CD4-positive, alpha-beta memory T cell (primary cell): Measurements from ENCODE around the gene CD40. TPM values are rescaled to one million over a fixed set of nuclear protein-coding genes. Genes with fewer than 3 reads are reported as not detected.

Experiments used
- CTCF ChIA-PET: fragments of 350-600 bp; sonication (Branson Sonifier 250); formaldehyde crosslinking; loops from one replicate; lab custom pipeline; 2021; ENCODE audit warnings: inconsistent platforms; ENCODE audit not compliant: partially characterized antibody; lab: Charles Lee
- POLR2A ChIA-PET: fragments of 350-600 bp; sonication (Branson Sonifier 250); formaldehyde crosslinking; loops from one replicate; lab custom pipeline; 2021; ENCODE audit not compliant: partially characterized antibody; lab: Charles Lee
- DNase-seq, 5 donors: peaks; one replicate each; pipeline versions ENCODE4 v3.0.0 to v3.0.0-alpha.2; 2020 to 2022; ENCODE audit warnings: mixed read lengths in 1 of 5
- H3K27ac ChIP-seq: one replicate; pipeline ENCODE4 v1.7.0; 2013; ENCODE audit warnings: low read depth, low read length
- H3K27me3 ChIP-seq: 2 replicates; pipeline ENCODE4 v1.7.0; 2013; ENCODE audit warnings: mild to moderate bottlenecking, low read length, moderate library complexity; ENCODE audit not compliant: insufficient read depth
- H3K36me3 ChIP-seq: 2 replicates; pipeline ENCODE4 v1.7.0; 2013; ENCODE audit warnings: mild to moderate bottlenecking, low read length, moderate library complexity; ENCODE audit not compliant: insufficient read depth
- H3K4me1 ChIP-seq: 2 replicates; pipeline ENCODE4 v1.7.0; 2013; ENCODE audit warnings: mild to moderate bottlenecking, low read length, moderate library complexity; ENCODE audit not compliant: insufficient read depth
- H3K4me3 ChIP-seq, 2 donors: one replicate each; pipeline ENCODE4 v1.7.0; 2013; ENCODE audit warnings: low read length in 2 of 2, mild to moderate bottlenecking in 1 of 2
- H3K9me3 ChIP-seq, 2 donors: one replicate each; pipeline ENCODE4 v1.7.0; 2013; ENCODE audit warnings: low read length in 2 of 2, control low read depth in 1 of 2; ENCODE audit not compliant: control insufficient read depth in 1 of 2
- H3K27ac Mint-ChIP-seq, 7 donors: one replicate each; pipeline ENCODE4 v1.8.0; 2020 to 2021; ENCODE audit warnings: mixed read lengths in 7 of 7, mild to moderate bottlenecking in 6 of 7, inconsistent platforms in 3 of 7, moderate library complexity in 3 of 7
- H3K27me3 Mint-ChIP-seq, 2 donors: one replicate each; pipeline ENCODE4 v1.8.0; 2020 to 2021; ENCODE audit warnings: mixed read lengths in 2 of 2
- H3K36me3 Mint-ChIP-seq, 2 donors: one replicate each; pipeline ENCODE4 v1.8.0; 2020 to 2021; ENCODE audit warnings: mixed read lengths in 2 of 2, inconsistent platforms in 1 of 2, mild to moderate bottlenecking in 1 of 2
- H3K4me1 Mint-ChIP-seq, 4 donors: one replicate each; pipeline ENCODE4 v1.8.0; 2020 to 2021; ENCODE audit warnings: mixed read lengths in 4 of 4, mild to moderate bottlenecking in 1 of 4
- H3K4me3 Mint-ChIP-seq, 8 donors: one replicate each; pipeline ENCODE4 v1.8.0; 2020 to 2021; ENCODE audit warnings: mixed read lengths in 8 of 8, mild to moderate bottlenecking in 7 of 8, moderate library complexity in 6 of 8, inconsistent platforms in 3 of 8
- H3K9me3 Mint-ChIP-seq, 8 donors: one replicate each; pipeline ENCODE4 v1.8.0; 2020 to 2021; ENCODE audit warnings: mixed read lengths in 8 of 8, mild to moderate bottlenecking in 5 of 8, inconsistent platforms in 3 of 8, moderate library complexity in 1 of 8
- intact Hi-C: fragments of 100-400 bp; cut with micrococcal nuclease; formaldehyde crosslinking; loops from one replicate; pipeline ENCODE4 v1.15.1; 2023
- polyA plus RNA-seq, 2 donors: library from polyadenylated mRNA; unstranded; fragments of 300-500 nt; fragmentation: Illumina TruSeq; gene quantifications; one replicate each; pipeline ENCODE4 v1.2.3, GENCODE V29; 2021
- total RNA-seq, 2 experiments: library from RNA; stranded (reverse); gene quantifications; one replicate each; pipeline ENCODE4 v1.2.3, GENCODE V29; 2021

The CD40 gene
- total and polyA plus RNA-seq, 4 experiments from 2014 or later = 2.5 to 3.7 (median 3.0) TPM

- Histone ChIP-seq H3K27ac (no peak overlapping the region), H3K27me3 (no peaks in the 10 kb centered on the region), H3K36me3 (no peaks in the 10 kb centered on the region), H3K4me3 (no peak overlapping the region), H3K9me3 (no peaks in the 10 kb centered on the region), H3K4me1 (peaks cover 18% of the 10 kb centered on the region)
- CTCF ChIA-PET = no interaction called here
- Mint-ChIP-seq H3K9me3 (no peaks in the 10 kb centered on the region), H3K27me3 (peaks cover 0 to 1% of the 10 kb centered on the region in 2 donors), H3K36me3 (peaks cover 0 to 2% of the 10 kb centered on the region in 2 donors), H3K4me1 (peaks cover 3 to 21% (median 16%) of the 10 kb centered on the region in 4 donors), H3K27ac (no peak overlapping the region), H3K4me3 (no peak overlapping the region)
- POLR2A ChIA-PET = no interaction called here
- intact Hi-C loops = no loop called here
- no peak for DNase-seq
These were observed 4.0 kb downstream of the CD40 start for GRCh38 chr20:46122071-46122470.

DNA sequence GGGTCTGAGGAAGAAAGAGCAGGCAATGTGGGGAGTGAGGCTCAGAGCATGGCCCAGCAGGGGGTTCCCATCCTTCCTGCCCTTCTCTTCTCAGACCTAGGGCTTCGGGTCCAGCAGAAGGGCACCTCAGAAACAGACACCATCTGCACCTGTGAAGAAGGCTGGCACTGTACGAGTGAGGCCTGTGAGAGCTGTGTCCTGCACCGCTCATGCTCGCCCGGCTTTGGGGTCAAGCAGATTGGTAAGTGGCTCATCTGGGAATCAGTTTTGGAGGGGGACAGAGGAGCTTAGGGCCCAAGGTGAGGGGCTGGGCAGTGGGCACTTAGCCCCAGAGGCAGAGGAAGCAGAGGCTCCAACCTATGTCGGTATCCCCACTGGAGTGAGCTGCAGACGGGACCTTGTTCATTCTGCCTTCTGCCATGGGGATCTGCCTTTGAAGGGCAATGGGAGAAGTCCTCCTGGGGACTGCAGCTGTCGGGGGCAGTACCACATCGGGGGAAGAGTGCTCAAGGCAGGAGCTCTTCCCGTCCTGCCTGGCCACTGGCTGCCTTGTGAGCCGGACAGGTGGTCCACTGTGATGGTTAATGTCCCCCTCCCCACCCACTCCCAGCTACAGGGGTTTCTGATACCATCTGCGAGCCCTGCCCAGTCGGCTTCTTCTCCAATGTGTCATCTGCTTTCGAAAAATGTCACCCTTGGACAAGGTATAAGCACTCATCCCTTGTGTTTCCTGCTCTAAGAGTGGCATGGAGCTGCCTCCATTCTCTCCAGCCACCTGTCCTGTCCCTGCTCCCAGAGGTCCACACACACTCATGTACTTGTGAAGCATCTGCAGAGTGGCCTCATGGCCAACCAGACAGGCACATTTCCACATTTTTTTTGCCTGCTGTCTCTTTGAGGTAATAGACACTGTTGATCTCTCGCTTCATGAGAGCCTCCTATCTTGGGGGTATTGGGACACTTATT lies 4.7 kb downstream of the CD40 start:
- H3K27me3 ChIP-seq = no peaks in the 10 kb centered on the region
- no peak overlapping the region for H3K4me3 ChIP-seq
- Mint-ChIP-seq H3K4me1 (peaks cover 1 to 17% (median 11%) of the 10 kb centered on the region in 4 donors), H3K27ac (peak overlapping the region in 1 of 7 donors; percentile 41), H3K27me3 (peaks cover 1 to 4% of the 10 kb centered on the region in 2 donors), H3K9me3 (no peaks in the 10 kb centered on the region), H3K36me3 (peaks cover 0 to 2% of the 10 kb centered on the region in 2 donors), H3K4me3 (no peak overlapping the region)
- H3K4me1 ChIP-seq = peaks cover 13% of the 10 kb centered on the region
- intact Hi-C loops = no loop called here
- no peaks in the 10 kb centered on the region for H3K36me3 ChIP-seq
- CTCF ChIA-PET = interaction anchor here (1.2 kb wide), 1 partner anchor 9 kb away, joined by 3 read pairs; no protein-coding TSS in a partner anchor
- POLR2A ChIA-PET = no interaction called here
- DNase-seq = no peak
- no peak overlapping the region for H3K27ac ChIP-seq
- H3K9me3 ChIP-seq = no peaks in the 10 kb centered on the region

DNA sequence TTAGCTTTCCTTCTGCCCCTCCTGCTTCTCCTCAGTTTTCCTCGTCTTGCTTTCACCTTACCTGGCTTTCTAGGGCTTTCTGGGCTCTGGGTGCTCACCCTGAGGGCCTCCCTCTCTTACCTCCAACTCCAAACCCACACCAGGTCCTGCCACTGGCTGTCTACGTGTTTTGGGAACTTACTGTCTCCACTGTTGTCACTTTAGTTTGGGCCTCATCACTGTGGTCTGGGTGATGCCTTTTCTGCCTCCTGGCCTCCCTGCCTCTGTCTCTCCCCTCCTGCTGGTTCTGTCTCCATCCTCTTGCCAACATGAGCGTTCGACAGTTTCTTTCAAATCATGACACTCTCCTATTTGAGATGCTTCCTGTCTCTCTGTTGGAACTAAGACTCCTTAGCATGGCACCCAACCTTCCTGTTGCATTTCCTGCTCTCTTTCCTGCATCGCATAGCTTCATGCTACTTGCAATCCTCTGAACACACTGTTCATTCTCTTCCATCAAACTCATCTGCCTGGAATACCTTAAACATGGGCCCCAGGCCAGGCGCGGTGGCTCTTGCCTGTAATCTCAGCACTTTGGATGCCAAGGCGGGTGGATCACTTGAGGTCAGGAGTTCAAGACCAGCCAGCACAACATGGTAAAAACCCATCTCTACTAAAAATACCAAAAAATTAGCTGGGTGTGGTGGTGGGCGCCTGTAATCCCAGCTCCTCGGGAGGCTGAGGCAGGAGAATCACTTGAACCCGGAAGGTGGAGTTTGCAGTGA lies 5.5 kb downstream of the CD40 start:
- Mint-ChIP-seq H3K4me1 (peaks cover 0 to 11% (median 5%) of the 10 kb centered on the region in 4 donors), H3K27me3 (peaks cover 1 to 7% of the 10 kb centered on the region in 2 donors), H3K4me3 (no peak overlapping the region), H3K36me3 (no peaks in the 10 kb centered on the region), H3K9me3 (no peaks in the 10 kb centered on the region), H3K27ac (no peak overlapping the region)
- peaks cover 7% of the 10 kb centered on the region for H3K4me1 ChIP-seq
- no peaks in the 10 kb centered on the region for H3K27me3 ChIP-seq
- H3K4me3 ChIP-seq = no peak overlapping the region
- no peaks in the 10 kb centered on the region for H3K36me3 ChIP-seq
- CTCF ChIA-PET = interaction anchor here (1.2 kb wide), 1 partner anchor 9 kb away, joined by 3 read pairs; no protein-coding TSS in a partner anchor
- no peaks in the 10 kb centered on the region for H3K9me3 ChIP-seq
- no peak for DNase-seq
- H3K27ac ChIP-seq = no peak overlapping the region
- intact Hi-C loops = no loop called here
- POLR2A ChIA-PET = no interaction called here

GRCh38 chr20:46126440-46127056 lies 8.4 kb downstream of the CD40 start:
- Histone ChIP-seq H3K9me3 (no peaks in the 10 kb centered on the region), H3K27me3 (no peaks in the 10 kb centered on the region), H3K36me3 (no peaks in the 10 kb centered on the region), H3K4me3 (no peak overlapping the region), H3K27ac (no peak overlapping the region), H3K4me1 (no peaks in the 10 kb centered on the region)
- peaks cover 8 to 18% of the 10 kb centered on the region in 2 donors for H3K27me3 Mint-ChIP-seq
- no peak overlapping the region for H3K27ac Mint-ChIP-seq
- ChIA-PET CTCF (no interaction called here), POLR2A (interaction anchor here (0.6 kb wide), 1 partner anchor 308 kb away, joined by 3 read pairs; no protein-coding TSS in a partner anchor)
- peaks cover 0 to 4% (median 0%) of the 10 kb centered on the region in 4 donors for H3K4me1 Mint-ChIP-seq
- intact Hi-C loops = no loop called here
- H3K4me3 Mint-ChIP-seq = no peak overlapping the region
- H3K9me3 Mint-ChIP-seq = no peaks in the 10 kb centered on the region
- DNase-seq = no peak
- H3K36me3 Mint-ChIP-seq = no peaks in the 10 kb centered on the region

DNA sequence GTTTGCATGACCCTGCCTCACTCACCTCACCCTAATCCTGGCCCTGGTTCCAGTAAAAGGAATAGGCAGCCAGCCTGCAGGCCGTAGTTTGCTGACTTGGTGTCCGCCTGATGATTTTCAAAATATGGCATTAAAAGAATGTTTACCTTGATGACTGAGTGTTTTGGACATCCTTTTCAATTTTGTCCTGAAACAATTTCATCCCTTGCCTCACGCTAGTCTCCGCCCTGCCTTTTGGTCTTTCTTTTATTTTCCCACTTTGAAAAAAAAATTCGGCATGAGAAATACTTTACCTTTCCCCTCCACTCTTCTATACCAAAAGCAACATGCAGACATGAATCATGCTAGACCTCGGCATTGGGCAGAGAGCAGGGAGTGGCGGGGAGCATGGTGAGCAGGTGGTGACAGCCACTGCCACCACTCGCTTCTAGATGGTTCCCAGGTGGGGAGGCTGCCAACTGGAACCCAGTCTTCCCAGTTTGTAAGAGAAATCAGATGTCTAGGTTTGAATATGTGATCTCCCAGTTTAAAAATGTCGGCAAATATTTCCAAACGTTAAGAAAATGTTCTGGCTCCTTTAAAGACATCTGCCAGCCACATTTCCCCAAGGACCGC lies 9.4 kb downstream of the CD40 start:
- Histone ChIP-seq H3K36me3 (no peaks in the 10 kb centered on the region), H3K27me3 (no peaks in the 10 kb centered on the region), H3K27ac (no peak overlapping the region), H3K4me1 (no peaks in the 10 kb centered on the region), H3K9me3 (no peaks in the 10 kb centered on the region), H3K4me3 (no peak overlapping the region)
- Mint-ChIP-seq H3K27me3 (peaks cover 14 to 21% of the 10 kb centered on the region in 2 donors), H3K36me3 (no peaks in the 10 kb centered on the region), H3K4me1 (peaks cover 0 to 5% (median 2%) of the 10 kb centered on the region in 4 donors), H3K9me3 (no peaks in the 10 kb centered on the region), H3K4me3 (no peak overlapping the region), H3K27ac (no peak overlapping the region)
- POLR2A ChIA-PET = no interaction called here
- no peak for DNase-seq
- CTCF ChIA-PET = interaction anchor here (1.1 to 1.2 kb wide), 2 partner anchors 103 to 113 kb away, joined by 3 read pairs; no protein-coding TSS in a partner anchor
- intact Hi-C loops = no loop called here

DNA sequence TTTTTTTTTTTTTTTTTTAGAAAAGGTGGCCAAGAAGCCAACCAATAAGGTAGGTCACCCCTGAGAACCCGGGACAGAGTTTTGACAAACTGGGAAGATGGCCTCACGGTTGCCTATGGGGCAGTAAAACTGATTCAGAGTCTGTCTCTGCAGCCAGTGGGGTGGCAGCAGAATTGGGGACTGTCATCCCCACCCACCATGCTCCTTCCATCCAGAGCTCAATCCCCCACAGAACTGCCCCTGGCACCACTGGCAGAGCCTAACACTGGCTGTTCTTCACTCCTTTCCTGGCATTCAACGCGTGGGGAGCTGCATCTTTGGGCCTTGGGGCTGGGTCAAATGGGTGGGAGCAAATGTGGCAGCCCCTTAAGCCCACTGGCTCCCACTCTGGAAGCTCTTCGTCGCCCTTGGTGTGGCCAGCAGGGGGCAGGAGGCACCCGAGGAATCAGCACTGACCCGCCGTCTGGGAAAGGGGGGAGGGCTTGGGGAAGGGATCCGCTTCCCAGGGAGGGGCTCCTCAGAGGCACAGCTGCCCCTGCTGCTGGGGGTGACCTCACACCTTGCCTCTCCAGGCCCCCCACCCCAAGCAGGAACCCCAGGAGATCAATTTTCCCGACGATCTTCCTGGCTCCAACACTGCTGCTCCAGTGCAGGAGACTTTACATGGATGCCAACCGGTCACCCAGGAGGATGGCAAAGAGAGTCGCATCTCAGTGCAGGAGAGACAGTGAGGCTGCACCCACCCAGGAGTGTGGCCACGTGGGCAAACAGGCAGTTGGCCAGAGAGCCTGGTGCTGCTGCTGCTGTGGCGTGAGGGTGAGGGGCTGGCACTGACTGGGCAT lies 10.4 kb downstream of the CD40 start:
- Histone ChIP-seq H3K27ac (no peak overlapping the region), H3K4me3 (no peak overlapping the region), H3K9me3 (no peaks in the 10 kb centered on the region), H3K27me3 (no peaks in the 10 kb centered on the region), H3K36me3 (no peaks in the 10 kb centered on the region), H3K4me1 (no peaks in the 10 kb centered on the region)
- intact Hi-C loops = no loop called here
- Mint-ChIP-seq H3K4me3 (no peak overlapping the region), H3K27ac (no peak overlapping the region), H3K36me3 (no peaks in the 10 kb centered on the region), H3K27me3 (peaks cover 18 to 24% of the 10 kb centered on the region in 2 donors), H3K9me3 (peaks cover 0 to 2% (median 0%) of the 10 kb centered on the region in 8 donors), H3K4me1 (peaks cover 0 to 9% (median 4%) of the 10 kb centered on the region in 4 donors)
- CTCF ChIA-PET = interaction anchor here (1.1 to 1.2 kb wide), 3 partner anchors 104 to 221 kb away, joined by 3 read pairs; no protein-coding TSS in a partner anchor
- DNase-seq = no peak
- POLR2A ChIA-PET = no interaction called here
